Heart right ventricle (tissue), 16 donors: ENCODE results near the gene CAMTA2. TPM values are rescaled to one million over a fixed set of nuclear protein-coding genes. Genes with fewer than 3 reads are reported as not detected.
"Not testable (repeated sequence)": the region's sequence is repeated elsewhere in the genome, so short reads cannot be mapped to it uniquely, and the experiment has no call there.

Source experiments
- ATAC-seq, 8 donors: fragments of 200-7000 bp; cut with Tn5 transposase; one replicate each; pipeline ENCODE4 v1.9.1; 2020; ENCODE audit warnings: mild to moderate bottlenecking in 8 of 8, moderate library complexity in 8 of 8, moderate number of reproducible peaks in 1 of 8
- DNase-seq, 2 donors: peaks; one replicate each; pipeline ENCODE4 v3.0.0-alpha.2; 2020
- H3K27ac ChIP-seq, 10 donors: fragments of 200-600 bp; sonication (generic) in 2 of 10; one replicate each; pipeline versions ENCODE4 v1.5.0 to v1.8.0; 2020 to 2022; ENCODE audit warnings: mild to moderate bottlenecking in 3 of 10
- H3K27me3 ChIP-seq, 7 donors: fragments of 200-600 bp; one replicate each; pipeline ENCODE4 v1.8.0; 2021 to 2022; ENCODE audit warnings: mild to moderate bottlenecking in 2 of 7
- H3K36me3 ChIP-seq, 9 donors: fragments of 200-600 bp; sonication (generic) in 1 of 9; one replicate each; pipeline versions ENCODE4 v1.5.0 to v1.8.0; 2020 to 2022; ENCODE audit warnings: mild to moderate bottlenecking in 2 of 9
- H3K4me1 ChIP-seq, 9 donors: fragments of 200-600 bp; sonication (generic) in 1 of 9; one replicate each; pipeline versions ENCODE4 v1.5.0 to v1.8.0; 2020 to 2022; ENCODE audit warnings: mild to moderate bottlenecking in 4 of 9
- H3K4me3 ChIP-seq, 10 donors: fragments of 200-600 bp; sonication (generic) in 2 of 10; one replicate each; pipeline versions ENCODE4 v1.5.0 to v1.8.0; 2020 to 2022; ENCODE audit warnings: mild to moderate bottlenecking in 7 of 10, moderate library complexity in 2 of 10
- H3K9me3 ChIP-seq, 11 donors: fragments of 200-600 bp in 10 of 11; sonication (generic) in 2 of 11; one replicate each; pipeline versions ENCODE4 v1.5.0 to v1.8.0; 2013 to 2022; ENCODE audit warnings: mild to moderate bottlenecking in 2 of 11, control low read depth in 1 of 11, moderate library complexity in 1 of 11
- WGBS, 2 donors: extraction: QIAGEN DNeasy Blood & Tissue Kit; methylation state at CpG; one replicate each; pipeline ENCODE4 v1.1.7; 2013; ENCODE audit warnings: inconsistent platforms in 1 of 2; 5-methylcytosine and 5-hydroxymethylcytosine counted together
- intact Hi-C, 10 donors: fragments of 100-400 bp; cut with DNase I; formaldehyde crosslinking; loops; one replicate each; pipeline versions ENCODE4 v1.11.1 to v1.14.2; 2022
- polyA plus RNA-seq, 2 donors: library from polyadenylated mRNA; stranded (reverse); fragments of 200-250 nt; gene quantifications; one replicate each; pipeline ENCODE4 v1.2.3, GENCODE V29; 2013
- total RNA-seq, 10 donors: library from RNA; stranded (reverse); fragmentation: NEBNext Ultra II Directional in 3 of 10; extraction: Animal tissue kit (Norgen Biotek cat#: 25700) in 3 of 10; gene quantifications; one replicate each; pipeline versions ENCODE4 v1.2.1 to v1.2.4, GENCODE V29; 2021 to 2023
- TF ChIP-seq, protein P1 (sequence below), 9 donors: fragments of 200-600 bp; sonication (generic) in 2 of 9; IDR thresholded peaks; one replicate each; pipeline versions ENCODE4 v1.5.0 to v1.8.0; 2021 to 2022; ENCODE audit warnings: antibody characterized with exemption in 9 of 9, mild to moderate bottlenecking in 5 of 9, moderate library complexity in 1 of 9
- donor health status: Arrhythmogenic right ventricular cardiomyopathy.
- donor health status: ischemic (EF 13 %, LVEDD 7.1; RV severe dilation, severe dysfunction).
- donor health status: healthy with polysubstance abuse.
- donor health status: DM: no; HTN: yes; CAD: no.
- donor health status: DM: no; HTN: no; CAD: no.
- donor health status: ischemic (EF 25% LVEDD 6.9; RV normal size, moderate dysfunction).
- donor health status: ischemic (EF 25% LVEDD 5.7; RV mildly dilated, moderate dysfunction).
- donor health status: healthy.
- donor health status: DM: yes; HTN: yes; CAD: no.
- donor health status: Ischemic cardiomyopathy.
- donor health status: ischemic (EF 35%, LVEDD 5.7; RV mildly dilated, moderate dysfunction).
- donor health status: nonischemic (EF 11% LVEDD 7.7; RV severe dilation, severe dysfunction).
- donor health status: DM: yes; HTN: yes; CAD: no.
- donor health status: PGD.
- donor health status: ischemic (EF 29% LVEDD 5.4; RV normal size, mild dysfunction).
- donor health status: nonischemic (EF 23%, LVEDD 6.1; RV moderate dilation, normal function).

Gene CAMTA2
- total and polyA plus RNA-seq, 12 donors = 26.0 to 74.3 (median 34.3) TPM

DNA sequence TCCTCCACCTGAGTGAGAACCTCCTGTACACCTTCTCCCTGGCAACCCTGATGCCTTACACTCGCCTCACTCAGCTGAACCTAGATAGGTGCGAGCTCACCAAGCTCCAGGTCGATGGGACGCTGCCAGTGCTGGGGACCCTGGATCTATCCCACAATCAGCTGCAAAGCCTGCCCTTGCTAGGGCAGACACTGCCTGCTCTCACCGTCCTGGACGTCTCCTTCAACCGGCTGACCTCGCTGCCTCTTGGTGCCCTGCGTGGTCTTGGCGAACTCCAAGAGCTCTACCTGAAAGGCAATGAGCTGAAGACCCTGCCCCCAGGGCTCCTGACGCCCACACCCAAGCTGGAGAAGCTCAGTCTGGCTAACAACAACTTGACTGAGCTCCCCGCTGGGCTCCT, 54.7 kb downstream of the CAMTA2 start:
- intact Hi-C loops = loop anchor here in 2 of 10 donors (10.0 kb wide), 1 partner anchor 52 kb away; the partner anchor contains the start of gene CAMTA2 (in 2 of the 2)
- Histone ChIP-seq H3K27ac (no peak overlapping the region), H3K4me1 (peaks cover 2 to 29% (median 10%) of the 10 kb centered on the region in 9 donors), H3K4me3 (no peak overlapping the region), H3K36me3 (peaks cover 0 to 26% (median 6%) of the 10 kb centered on the region in 9 donors), H3K9me3 (no peaks in the 10 kb centered on the region), H3K27me3 (no peaks in the 10 kb centered on the region)
- DNase-seq (no peak), ATAC-seq (no peak)
- TF ChIP-seq, protein P1, sequence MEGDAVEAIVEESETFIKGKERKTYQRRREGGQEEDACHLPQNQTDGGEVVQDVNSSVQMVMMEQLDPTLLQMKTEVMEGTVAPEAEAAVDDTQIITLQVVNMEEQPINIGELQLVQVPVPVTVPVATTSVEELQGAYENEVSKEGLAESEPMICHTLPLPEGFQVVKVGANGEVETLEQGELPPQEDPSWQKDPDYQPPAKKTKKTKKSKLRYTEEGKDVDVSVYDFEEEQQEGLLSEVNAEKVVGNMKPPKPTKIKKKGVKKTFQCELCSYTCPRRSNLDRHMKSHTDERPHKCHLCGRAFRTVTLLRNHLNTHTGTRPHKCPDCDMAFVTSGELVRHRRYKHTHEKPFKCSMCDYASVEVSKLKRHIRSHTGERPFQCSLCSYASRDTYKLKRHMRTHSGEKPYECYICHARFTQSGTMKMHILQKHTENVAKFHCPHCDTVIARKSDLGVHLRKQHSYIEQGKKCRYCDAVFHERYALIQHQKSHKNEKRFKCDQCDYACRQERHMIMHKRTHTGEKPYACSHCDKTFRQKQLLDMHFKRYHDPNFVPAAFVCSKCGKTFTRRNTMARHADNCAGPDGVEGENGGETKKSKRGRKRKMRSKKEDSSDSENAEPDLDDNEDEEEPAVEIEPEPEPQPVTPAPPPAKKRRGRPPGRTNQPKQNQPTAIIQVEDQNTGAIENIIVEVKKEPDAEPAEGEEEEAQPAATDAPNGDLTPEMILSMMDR (IDR thresholded peaks at IDR 0.05) = no peak
- 89 to 95% methylated on average over 12 of the region's 12 CpGs for WGBS, 2 donors

DNA sequence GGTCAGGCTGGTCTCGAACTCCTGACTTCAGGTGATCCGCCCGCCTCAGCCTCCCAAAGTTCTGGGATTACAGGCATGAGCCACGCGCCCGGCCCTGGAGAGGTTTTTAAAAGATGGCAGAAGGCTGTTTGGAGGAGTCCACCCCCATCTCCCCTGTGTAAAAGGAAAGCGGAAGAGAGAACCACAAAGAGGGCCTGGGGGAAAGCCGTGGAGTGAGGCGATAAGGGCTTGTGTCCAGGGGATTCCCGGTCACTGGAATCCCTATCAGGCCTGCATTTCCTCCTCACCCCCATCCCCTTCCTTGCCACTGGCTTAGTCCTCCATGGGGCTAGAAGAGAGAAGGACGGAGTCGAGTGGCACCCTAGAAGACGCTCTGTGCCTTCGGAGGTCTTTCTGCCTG, 55.5 kb downstream of the CAMTA2 start, which contains the start of gene GP1BA:
Gene GP1BA, plus strand, starts transcription at position 315 of the 400 bp plus-strand sequence. CDS start 328 bp downstream, outside the sequence.
- Histone ChIP-seq H3K4me3 (no peak within 1 kb of the TSS), H3K27me3 (no peaks in the 10 kb centered on the region), H3K27ac (no peak within 1 kb of the TSS), H3K36me3 (peaks cover 0 to 18% (median 0%) of the 10 kb centered on the region in 9 donors), H3K9me3 (no peaks in the 10 kb centered on the region), H3K4me1 (peaks cover 2 to 24% (median 8%) of the 10 kb centered on the region in 9 donors)
- TF ChIP-seq, protein P1 (IDR thresholded peaks at IDR 0.05) = no peak
- 56% methylated on average over 14 of the region's 14 CpGs for WGBS, 2 donors
- peak in 1 of 8 donors; percentile 14 for ATAC-seq
- no peak for DNase-seq
- intact Hi-C loops = loop anchor here in 2 of 10 donors (10.0 kb wide), 1 partner anchor 53 kb away; the partner anchor contains the start of gene CAMTA2 (in 2 of the 2)

DNA sequence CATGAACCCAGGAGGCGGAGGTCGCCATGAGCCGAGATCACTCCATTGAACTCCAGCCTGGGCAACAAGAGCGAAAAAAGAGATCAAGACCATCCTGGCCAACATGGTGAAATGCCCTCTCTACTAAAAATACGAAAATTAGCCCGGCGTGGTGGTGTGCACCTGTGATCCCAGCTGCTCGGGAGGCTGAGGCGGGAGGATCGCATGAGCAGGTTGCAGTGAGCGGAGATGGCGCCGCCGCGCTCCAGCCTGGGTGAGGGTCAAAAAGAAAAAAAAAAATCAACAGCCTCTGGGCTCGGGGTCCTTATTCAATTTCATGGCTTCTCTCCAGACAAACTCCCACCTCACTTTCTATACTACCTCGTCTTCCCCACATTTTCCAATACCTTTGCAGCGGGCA, 58.6 kb downstream of the CAMTA2 start:
- TF ChIP-seq, protein P1 (IDR thresholded peaks at IDR 0.05) = no peak
- intact Hi-C loops = no loop called here
- no peaks in the 10 kb centered on the region for H3K9me3 ChIP-seq
- H3K36me3 ChIP-seq = no peaks in the 10 kb centered on the region
- DNase-seq (no peak), ATAC-seq (no peak)
- H3K4me3 ChIP-seq = no peak overlapping the region
- no peaks in the 10 kb centered on the region for H3K27me3 ChIP-seq
- 96 to 97% methylated on average over 18 of the region's 18 CpGs for WGBS, 2 donors
- no peak overlapping the region for H3K27ac ChIP-seq
- H3K4me1 ChIP-seq = peaks cover 0 to 14% (median under 1%) of the 10 kb centered on the region in 9 donors

- intact Hi-C loops = not testable (repeated sequence)
Observed at GRCh38 chr17:4926577-4927335, 60.7 kb downstream of the CAMTA2 start.

DNA sequence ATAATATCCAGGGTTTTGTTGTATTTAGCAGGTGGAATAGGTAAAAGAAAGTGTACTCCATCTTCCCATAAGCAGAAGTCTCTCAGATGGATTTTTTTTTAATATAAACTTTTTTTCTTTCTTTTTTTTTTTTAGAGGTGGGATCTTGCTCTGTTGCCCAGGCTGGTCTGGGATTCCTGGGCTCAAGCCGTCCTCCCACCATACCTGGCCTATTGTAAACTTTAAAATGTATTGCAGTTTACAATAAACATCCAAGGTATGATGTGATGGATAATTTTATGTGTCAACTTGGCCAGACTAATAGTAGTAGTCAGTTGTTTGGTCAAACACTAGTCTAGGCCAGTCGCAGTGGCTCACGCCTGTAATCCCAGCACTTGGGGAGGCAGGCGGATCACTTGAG, 66.2 kb downstream of the CAMTA2 start:
- Histone ChIP-seq H3K36me3 (no peaks in the 10 kb centered on the region), H3K9me3 (no peaks in the 10 kb centered on the region), H3K27ac (no peak overlapping the region), H3K4me1 (peaks cover 0 to 11% (median 0%) of the 10 kb centered on the region in 9 donors), H3K4me3 (no peak overlapping the region), H3K27me3 (no peaks in the 10 kb centered on the region)
- WGBS, 2 donors = 96 to 97% methylated on average over 4 of the region's 4 CpGs
- TF ChIP-seq, protein P1 (IDR thresholded peaks at IDR 0.05) = no peak
- intact Hi-C loops = no loop called here
- DNase-seq = no peak
- ATAC-seq = no peak

More at GRCh38 chr17:4926577-4927335, 60.7 kb downstream of the CAMTA2 start:
- H3K9me3 ChIP-seq, H3K27me3 ChIP-seq, H3K36me3 ChIP-seq, H3K4me3 ChIP-seq, DNase-seq, ATAC-seq, H3K4me1 ChIP-seq, H3K27ac ChIP-seq: not testable (repeated sequence)
- WGBS, 2 donors = 86 to 90% methylated on average over 24 of the region's 24 CpGs
